IMR-90 (cell line): Measurements from ENCODE around the gene ALCAM. TPM values are rescaled to one million over a fixed set of nuclear protein-coding genes. Genes with fewer than 3 reads are reported as not detected.
A peak's percentile ranks its signal among the peaks of the same experiment; 100 is the strongest.

Experiments
- ATAC-seq: fragments of 200-7000 bp; cut with Tn5 transposase; 2 replicates; pipeline ENCODE4 v1.9.1; 2020; ENCODE audit warnings: low read depth, mild to moderate bottlenecking, moderate library complexity
- BruUV-seq: library from RNA; stranded (reverse); fragments of 400-500 nt; replicated peaks from 2 replicates; lab custom pipeline; 2021; lab: Mats Ljungman, UMichigan
- CTCF ChIA-PET: fragments of 300-600 bp; formaldehyde crosslinking; extraction: SDS; loops from one replicate; lab custom pipeline; 2021; ENCODE audit warnings: antibody characterized with exemption; lab: Yijun Ruan, JAX
- POLR2A ChIA-PET: fragments of 300-600 bp; sonication (Branson Sonifier 250); formaldehyde crosslinking; loops from one replicate; lab custom pipeline; 2022; ENCODE audit warnings: antibody characterized with exemption; ENCODE audit not compliant: unreplicated experiment; lab: Charles Lee
- DNase-seq: peaks from one replicate; pipeline ENCODE4 v3.0.0; 2013
- H2AFZ ChIP-seq: replicated peaks from 2 replicates; pipeline ENCODE3; 2013; ENCODE audit warnings: low read length, mild to moderate bottlenecking; ENCODE audit not compliant: poor library complexity
- H2AK5ac ChIP-seq: 2 replicates; pipeline ENCODE4 v1.6.1; 2013; ENCODE audit warnings: low read depth, low read length, inconsistent platforms
- H2AK9ac ChIP-seq: replicated peaks from 2 replicates; pipeline ENCODE3; 2013; ENCODE audit warnings: mild to moderate bottlenecking, low read depth, low read length, moderate library complexity; ENCODE audit not compliant: poor library complexity
- H2BK120ac ChIP-seq: 2 replicates; pipeline ENCODE4 v1.6.1; 2013; ENCODE audit warnings: low read depth, low read length, inconsistent platforms
- H2BK15ac ChIP-seq: 3 replicates; pipeline ENCODE4 v1.6.1; 2013; ENCODE audit warnings: low read depth, low read length, inconsistent platforms
- H2BK20ac ChIP-seq: 2 replicates; pipeline ENCODE4 v1.6.1; 2013; ENCODE audit warnings: low read depth, mild to moderate bottlenecking, inconsistent platforms, low read length, moderate library complexity
- H2BK5ac ChIP-seq: 2 replicates; pipeline ENCODE4 v1.6.1; 2013; ENCODE audit warnings: mild to moderate bottlenecking, low read depth, low read length, inconsistent platforms; ENCODE audit not compliant: poor library complexity, severe bottlenecking
- H3K14ac ChIP-seq: replicated peaks from 2 replicates; pipeline ENCODE4 v1.6.1; 2013; ENCODE audit warnings: low read depth, low read length, inconsistent platforms
- H3K18ac ChIP-seq: 2 replicates; pipeline ENCODE4 v1.6.1; 2013; ENCODE audit warnings: low read depth, low read length, control low read depth
- H3K23ac ChIP-seq: 2 replicates; pipeline ENCODE4 v1.6.1; 2013; ENCODE audit warnings: low read depth, low read length, inconsistent platforms
- H3K27ac ChIP-seq: 2 replicates; pipeline ENCODE4 v1.5.1; 2013; ENCODE audit warnings: mild to moderate bottlenecking, control low read depth, low read length; ENCODE audit not compliant: insufficient read depth
- H3K27me3 ChIP-seq: 2 replicates; pipeline ENCODE4 v1.6.1; 2013; ENCODE audit warnings: low read length; ENCODE audit not compliant: control insufficient read depth, insufficient read depth
- H3K36me3 ChIP-seq: 2 replicates; pipeline ENCODE4 v1.6.1; 2013; ENCODE audit warnings: low read length, mixed read lengths; ENCODE audit not compliant: control insufficient read depth, insufficient read depth
- H3K4ac ChIP-seq: 2 replicates; pipeline ENCODE4 v1.6.1; 2013; ENCODE audit warnings: low read depth, low read length, inconsistent platforms
- H3K4me1 ChIP-seq: 2 replicates; pipeline ENCODE4 v1.6.1; 2013; ENCODE audit warnings: low read length, mixed read lengths; ENCODE audit not compliant: control insufficient read depth, insufficient read depth
- H3K4me2 ChIP-seq: 2 replicates; pipeline ENCODE4 v1.6.1; 2013; ENCODE audit warnings: low read depth, mild to moderate bottlenecking, control low read depth, low read length, moderate library complexity
- H3K4me3 ChIP-seq: 2 replicates; pipeline ENCODE4 v1.5.1; 2013; ENCODE audit warnings: low read depth, mild to moderate bottlenecking, control low read depth, low read length, moderate library complexity; ENCODE audit not compliant: insufficient read depth
- H3K56ac ChIP-seq: 2 replicates; pipeline ENCODE4 v1.6.1; 2013; ENCODE audit warnings: low read length, inconsistent platforms; ENCODE audit not compliant: insufficient read depth; ENCODE audit errors: extremely low read depth
- H3K79me1 ChIP-seq, 2 experiments: 2 replicates each; pipeline ENCODE4 v1.6.1; 2013; ENCODE audit warnings: low read length in 2 of 2, inconsistent platforms in 1 of 2, low read depth in 1 of 2
- H3K9ac ChIP-seq: 2 replicates; pipeline ENCODE4 v1.6.1; 2013; ENCODE audit warnings: low read depth, low read length, control low read depth
- H3K9me1 ChIP-seq: 2 replicates; pipeline ENCODE4 v1.6.1; 2013; ENCODE audit warnings: low read length, inconsistent platforms; ENCODE audit not compliant: insufficient read depth
- H3K9me3 ChIP-seq: 2 replicates; pipeline ENCODE4 v1.6.1; 2013; ENCODE audit warnings: low read length; ENCODE audit not compliant: control insufficient read depth, insufficient read depth
- H4K20me1 ChIP-seq: 2 replicates; pipeline ENCODE4 v1.6.1; 2013; ENCODE audit warnings: low read length, inconsistent platforms; ENCODE audit not compliant: insufficient read depth
- H4K5ac ChIP-seq: 2 replicates; pipeline ENCODE4 v1.6.1; 2013; ENCODE audit warnings: mild to moderate bottlenecking, low read depth, low read length, control low read depth
- H4K8ac ChIP-seq, 2 experiments: 2 replicates each; pipeline ENCODE4 v1.6.1; 2013; ENCODE audit warnings: low read depth in 2 of 2, low read length in 2 of 2, control low read depth in 1 of 2, inconsistent platforms in 1 of 2
- H4K91ac ChIP-seq: 2 replicates; pipeline ENCODE4 v1.6.1; 2013; ENCODE audit warnings: low read depth, low read length, inconsistent platforms; ENCODE audit not compliant: insufficient read depth
- CEBPB ChIP-seq: IDR thresholded peaks from 2 replicates; pipeline ENCODE4 v1.6.1; 2012; ENCODE audit warnings: low read depth, low read length, improper control_type of control experiment
- CHD1 ChIP-seq: IDR thresholded peaks from 2 replicates; pipeline ENCODE4 v1.6.1; 2012; ENCODE audit warnings: low read depth, low read length, improper control_type of control experiment
- FOS ChIP-seq: fragments of 150-350 bp; IDR thresholded peaks from 2 replicates; pipeline ENCODE4 v1.6.1; 2016; ENCODE audit warnings: low read depth, low read length
- MAFK ChIP-seq: IDR thresholded peaks from 2 replicates; pipeline ENCODE4 v1.6.1; 2012; ENCODE audit warnings: low read depth, low read length, improper control_type of control experiment
- MAZ ChIP-seq: IDR thresholded peaks from 2 replicates; pipeline ENCODE4 v1.6.1; 2012; ENCODE audit warnings: low read depth, mild to moderate bottlenecking, low read length, improper control_type of control experiment, moderate library complexity, borderline replicate concordance
- NFE2L2 ChIP-seq: fragments of 150-350 bp; IDR thresholded peaks from 2 replicates; pipeline ENCODE4 v1.6.1; 2016; ENCODE audit warnings: low read depth, mild to moderate bottlenecking, low read length
- RAD21 ChIP-seq: IDR thresholded peaks from 2 replicates; pipeline ENCODE4 v1.6.1; 2012; ENCODE audit warnings: low read length, improper control_type of control experiment
- RCOR1 ChIP-seq: IDR thresholded peaks from 2 replicates; pipeline ENCODE4 v1.6.1; 2012; ENCODE audit warnings: mild to moderate bottlenecking, low read length, improper control_type of control experiment; ENCODE audit not compliant: insufficient replicate concordance
- RFX5 ChIP-seq: IDR thresholded peaks from 2 replicates; pipeline ENCODE4 v1.8.0; 2012; ENCODE audit warnings: low read depth, mild to moderate bottlenecking, low read length, moderate library complexity
- SMC3 ChIP-seq: fragments of 150-350 bp; IDR thresholded peaks from 2 replicates; pipeline ENCODE4 v1.6.1; 2016; ENCODE audit warnings: low read depth, mild to moderate bottlenecking, antibody characterized with exemption, low read length, moderate library complexity
- WGBS, 2 experiments: methylation state at CpG; one replicate each; pipeline versions ENCODE4 v1.1.5 to v1.1.7; 2013; ENCODE audit warnings: missing lambda C conversion rate in 2 of 2; ENCODE audit not compliant: insufficient read length in 1 of 2; ENCODE audit errors: extremely low coverage in 2 of 2; 5-methylcytosine and 5-hydroxymethylcytosine counted together
- dilution Hi-C: fragments of 300-500 bp; cut with HindIII; formaldehyde crosslinking; loops from one replicate; pipeline ENCODE4 v1.14.3; 2018; ENCODE audit warnings: low sequenced_read_pairs; ENCODE audit not compliant: unreplicated experiment
- in situ Hi-C: fragments of 300-500 bp; cut with MboI; formaldehyde crosslinking; loops from 3 replicates; pipeline ENCODE4 v1.14.3; 2019; ENCODE audit warnings: low sequenced_read_pairs, inconsistent platforms, mixed read lengths
- intact Hi-C: fragments of 100-400 bp; cut with micrococcal nuclease; formaldehyde crosslinking; loops from 2 replicates; pipeline ENCODE4 v1.10.0; 2022
- polyA plus RNA-seq, 3 experiments: library from polyadenylated mRNA; depleted of rRNA; stranded (reverse); fragments of >200 nt; gene quantifications; 2 replicates each; pipeline ENCODE4 v1.2.3, GENCODE V29; 2012; ENCODE audit warnings: low replicate concordance in 1 of 3
- total RNA-seq: library from RNA; depleted of rRNA; stranded (reverse); fragments of >200 nt; gene quantifications from 2 replicates; pipeline ENCODE4 v1.2.3, GENCODE V29; 2012
- TF ChIP-seq, protein P1 (sequence below): fragments of 150-350 bp; IDR thresholded peaks from 2 replicates; pipeline ENCODE4 v1.6.1; 2017; ENCODE audit warnings: mild to moderate bottlenecking, antibody characterized with exemption, low read length, low read depth
- TF ChIP-seq, protein P2 (sequence below): conservative IDR thresholded peaks from 2 replicates; pipeline ENCODE4 v1.5.1; 2012; ENCODE audit warnings: mild to moderate bottlenecking, low read depth, low read length, improper control_type of control experiment

Gene ALCAM
- total and polyA plus RNA-seq, 2 of the 4 experiments (the other 2 are of a cell fraction): 117 to 423 TPM

DNA sequence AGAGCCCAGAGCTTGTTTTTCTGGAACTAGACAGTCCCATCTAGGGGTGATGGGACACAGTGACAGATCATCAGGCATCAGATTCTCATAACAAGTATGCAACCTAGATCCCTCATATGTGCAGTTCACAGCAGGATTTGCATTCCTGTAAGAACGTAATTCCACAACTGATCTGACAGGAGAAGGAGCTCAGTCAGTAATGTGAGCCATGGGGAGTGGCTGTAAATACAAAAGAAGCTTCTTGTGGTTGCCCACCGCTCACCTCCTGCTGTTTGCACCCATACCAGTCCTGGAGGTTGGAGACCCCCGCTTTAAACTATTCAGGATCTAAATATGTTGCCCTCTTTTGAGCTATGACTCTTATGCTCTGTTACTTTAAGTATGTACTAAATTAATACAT, 167.3 kb downstream of the ALCAM start:
- Histone ChIP-seq H2BK15ac (0 out of 3 replicates have a peak overlapping the region, but pooled peaks have one; percentile 57), H3K4me1 (peaks cover 16% of the 10 kb centered on the region), H2BK120ac (no peak overlapping the region), H3K4ac (no peak overlapping the region), H4K20me1 (no peaks in the 10 kb centered on the region), H3K4me2 (peak overlapping the region; percentile 17; the same call in 1 of the 2 replicates), H3K56ac (no peak overlapping the region), H2AFZ (no peak overlapping the region), H4K91ac (peak overlapping the region; percentile 4; the same call in 1 of the 2 replicates), H2BK20ac (no peak overlapping the region), H4K8ac (no peak overlapping the region; a peak in 1 of 4 replicates), H3K79me1 (peaks cover 14 to 39% of the 10 kb centered on the region in 2 experiments), H3K9ac (no peak overlapping the region), H3K23ac (no peak overlapping the region), H3K27me3 (no peaks in the 10 kb centered on the region), H3K4me3 (no peak overlapping the region), H3K18ac (no peak overlapping the region), H3K9me3 (no peaks in the 10 kb centered on the region), H3K36me3 (peaks cover 7% of the 10 kb centered on the region), H3K9me1 (peaks cover 11% of the 10 kb centered on the region), H4K5ac (no peak overlapping the region), H2AK9ac (no peak overlapping the region), H2AK5ac (no peak overlapping the region), H3K14ac (0 out of 2 replicates have a peak overlapping the region, but pooled peaks have one; percentile 55), H3K27ac (no peak overlapping the region), H2BK5ac (no peak overlapping the region)
- BruUV-seq: no TSS peak
- no CpG with 5 or more reads among the region's 3 CpGs for WGBS, 2 experiments
- dilution Hi-C loops (no loop called here), intact Hi-C loops (loop anchor here (10.0 kb wide), 1 partner anchor 1071 kb away; no protein-coding TSS in a partner anchor), in situ Hi-C loops (loop anchor here (25.0 kb wide), 1 partner anchor 922 kb away; no protein-coding TSS in a partner anchor)
- CTCF ChIA-PET: interaction anchor here (0.9 kb wide), 1 partner anchor 17 kb away, joined by 4 read pairs; no protein-coding TSS in a partner anchor
- POLR2A ChIA-PET: no interaction called here
- DNase-seq (peak; percentile 16), ATAC-seq (peak; percentile 22; the same call in 1 of the 2 replicates)
- TF ChIP-seq SMC3: no peak
- no peak for TF ChIP-seq RAD21
- TF ChIP-seq MAFK: no peak
- TF ChIP-seq, protein P1, sequence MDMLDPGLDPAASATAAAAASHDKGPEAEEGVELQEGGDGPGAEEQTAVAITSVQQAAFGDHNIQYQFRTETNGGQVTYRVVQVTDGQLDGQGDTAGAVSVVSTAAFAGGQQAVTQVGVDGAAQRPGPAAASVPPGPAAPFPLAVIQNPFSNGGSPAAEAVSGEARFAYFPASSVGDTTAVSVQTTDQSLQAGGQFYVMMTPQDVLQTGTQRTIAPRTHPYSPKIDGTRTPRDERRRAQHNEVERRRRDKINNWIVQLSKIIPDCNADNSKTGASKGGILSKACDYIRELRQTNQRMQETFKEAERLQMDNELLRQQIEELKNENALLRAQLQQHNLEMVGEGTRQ: no peak
- TF ChIP-seq NFE2L2: no peak
- no peak for TF ChIP-seq CHD1
- TF ChIP-seq, protein P2, sequence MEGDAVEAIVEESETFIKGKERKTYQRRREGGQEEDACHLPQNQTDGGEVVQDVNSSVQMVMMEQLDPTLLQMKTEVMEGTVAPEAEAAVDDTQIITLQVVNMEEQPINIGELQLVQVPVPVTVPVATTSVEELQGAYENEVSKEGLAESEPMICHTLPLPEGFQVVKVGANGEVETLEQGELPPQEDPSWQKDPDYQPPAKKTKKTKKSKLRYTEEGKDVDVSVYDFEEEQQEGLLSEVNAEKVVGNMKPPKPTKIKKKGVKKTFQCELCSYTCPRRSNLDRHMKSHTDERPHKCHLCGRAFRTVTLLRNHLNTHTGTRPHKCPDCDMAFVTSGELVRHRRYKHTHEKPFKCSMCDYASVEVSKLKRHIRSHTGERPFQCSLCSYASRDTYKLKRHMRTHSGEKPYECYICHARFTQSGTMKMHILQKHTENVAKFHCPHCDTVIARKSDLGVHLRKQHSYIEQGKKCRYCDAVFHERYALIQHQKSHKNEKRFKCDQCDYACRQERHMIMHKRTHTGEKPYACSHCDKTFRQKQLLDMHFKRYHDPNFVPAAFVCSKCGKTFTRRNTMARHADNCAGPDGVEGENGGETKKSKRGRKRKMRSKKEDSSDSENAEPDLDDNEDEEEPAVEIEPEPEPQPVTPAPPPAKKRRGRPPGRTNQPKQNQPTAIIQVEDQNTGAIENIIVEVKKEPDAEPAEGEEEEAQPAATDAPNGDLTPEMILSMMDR: no peak
- TF ChIP-seq FOS: no peak
- TF ChIP-seq RCOR1: no peak
- TF ChIP-seq CEBPB: no peak
- no peak for TF ChIP-seq MAZ
- no peak for TF ChIP-seq RFX5
